K562 (cell line): ENCODE measurements around the gene SPOCD1. TPM values are rescaled to one million over a fixed set of nuclear protein-coding genes. Genes with fewer than 3 reads are reported as not detected.
A peak's percentile ranks its signal among the peaks of the same experiment; 100 is the strongest.

Source experiments
- ATAC-seq: fragments of 200-7000 bp; cut with Tn5 transposase; 3 replicates; pipeline ENCODE4 v1.9.1; 2020; ENCODE audit warnings: moderate library complexity
- BruUV-seq: library from RNA; stranded (reverse); fragments of 400-500 nt; replicated peaks from 2 replicates; lab custom pipeline; 2021; lab: Mats Ljungman, UMichigan
- CTCF ChIA-PET: fragments of 300-600 bp; formaldehyde crosslinking; extraction: SDS; loops from one replicate; lab custom pipeline; 2021; ENCODE audit warnings: low intra/inter-chr PET ratio; lab: Yijun Ruan, JAX
- POLR2A ChIA-PET: fragments of 300-600, 350-650 bp; sonication (Branson Sonifier 250); formaldehyde crosslinking; extraction: SDS; loops from one replicate; lab custom pipeline; 2021; ENCODE audit warnings: antibody characterized with exemption, inconsistent platforms; lab: Yijun Ruan, JAX
- DNase-seq, 4 experiments: peaks; one replicate each; pipeline versions ENCODE4 v3.0.0 to v3.0.0-alpha.2; 2011 to 2018; ENCODE audit warnings: low spot score in 3 of 4, mixed read lengths in 3 of 4; ENCODE audit errors: extremely low read depth in 1 of 4
- FAIRE-seq: peaks from 2 replicates; lab custom pipeline; 2011; peaks lifted over from hg19 to GRCh38; lab: Jason Lieb, UNC
- H2AFZ ChIP-seq: 2 replicates; pipeline ENCODE4 v1.6.0; 2011; ENCODE audit warnings: low read depth, low read length, control low read depth, inconsistent platforms
- H3K27ac ChIP-seq: fragments of 200-600 bp; 3 replicates; pipeline ENCODE4 v1.8.0; 2011; ENCODE audit warnings: low read depth, mild to moderate bottlenecking, control low read depth, inconsistent platforms, low read length, moderate library complexity, mixed read lengths; ENCODE audit errors: extremely low read depth
- H3K27me3 ChIP-seq, 2 experiments: fragments of 300-600 bp in 1 of 2; 2 replicates in 1 of 2; 3 replicates in 1 of 2; pipeline versions ENCODE4 v1.6.0 to v1.8.0; 2011; ENCODE audit warnings: inconsistent platforms in 2 of 2, low read length in 2 of 2, mild to moderate bottlenecking in 1 of 2, mixed read lengths in 1 of 2, moderate library complexity in 1 of 2; ENCODE audit not compliant: control insufficient read depth in 2 of 2, insufficient read depth in 2 of 2
- H3K36me3 ChIP-seq: fragments of 300-600 bp; 3 replicates; pipeline ENCODE4 v1.8.0; 2011; ENCODE audit warnings: mild to moderate bottlenecking, low read length, inconsistent platforms; ENCODE audit not compliant: control insufficient read depth, insufficient read depth
- H3K4me1 ChIP-seq, 2 experiments: fragments of 200-600 bp in 1 of 2; replicated peaks in 1 of 2; 2 replicates in 1 of 2; 3 replicates in 1 of 2; pipeline versions ENCODE4 v1.5.1 to v1.8.0; 2011; ENCODE audit warnings: inconsistent platforms in 2 of 2, low read length in 2 of 2, mild to moderate bottlenecking in 1 of 2, mixed read lengths in 1 of 2, moderate library complexity in 1 of 2; ENCODE audit not compliant: control insufficient read depth in 2 of 2, insufficient read depth in 2 of 2
- H3K4me2 ChIP-seq: 2 replicates; pipeline ENCODE4 v1.6.1; 2011; ENCODE audit warnings: low read length, control low read depth, inconsistent platforms, mixed read lengths; ENCODE audit not compliant: insufficient read depth
- H3K4me3 ChIP-seq: fragments of 200-600 bp; sonication (generic), shearing (Covaris generic); 2 replicates; pipeline ENCODE4 v1.5.1; 2016; ENCODE audit warnings: control low read depth, inconsistent platforms
- H3K79me2 ChIP-seq: fragments of 200-600 bp; 3 replicates; pipeline ENCODE4 v1.8.0; 2011; ENCODE audit warnings: low read length, inconsistent platforms; ENCODE audit not compliant: control insufficient read depth, insufficient read depth
- H3K9ac ChIP-seq, 2 experiments: 2 replicates each; pipeline versions ENCODE4 v1.6.0 to v1.6.1; 2011; ENCODE audit warnings: low read depth in 2 of 2, low read length in 2 of 2, control low read depth in 1 of 2, inconsistent platforms in 1 of 2, mild to moderate bottlenecking in 1 of 2, mixed read lengths in 1 of 2; ENCODE audit not compliant: insufficient read depth in 1 of 2
- H3K9me1 ChIP-seq: one replicate; pipeline ENCODE4 v1.6.0; 2011; ENCODE audit warnings: inconsistent platforms, mild to moderate bottlenecking, low read length, moderate library complexity; ENCODE audit not compliant: control insufficient read depth, insufficient read depth
- H3K9me3 ChIP-seq: replicated peaks from 2 replicates; pipeline ENCODE4 v1.5.1; 2011; ENCODE audit warnings: low read depth, low read length, inconsistent platforms; ENCODE audit not compliant: control insufficient read depth, insufficient read depth
- H4K20me1 ChIP-seq: replicated peaks from 2 replicates; pipeline ENCODE4 v1.6.1; 2011; ENCODE audit warnings: low read length, inconsistent platforms, mixed read lengths; ENCODE audit not compliant: control insufficient read depth, insufficient read depth
- C11orf30 ChIP-seq: fragments of 450-650 bp; IDR thresholded peaks from 2 replicates; pipeline ENCODE4 v1.6.1; 2016; ENCODE audit warnings: low read depth, mild to moderate bottlenecking
- FOXA3 ChIP-seq, 2 experiments: fragments of 450-650 bp in 1 of 2; sonication (generic) in 1 of 2; formaldehyde crosslinking; IDR thresholded peaks in 1 of 2; conservative IDR thresholded peaks in 1 of 2; 2 replicates each; pipeline versions ENCODE4 v1.4.0 to v1.8.0; 2020 to 2022; ENCODE audit warnings: mild to moderate bottlenecking in 2 of 2, missing genetic modification reagents in 1 of 2
- HMGN3 ChIP-seq: IDR thresholded peaks from 2 replicates; pipeline ENCODE4 v1.6.1; 2011; ENCODE audit warnings: borderline replicate concordance, low read depth, mild to moderate bottlenecking, mixed read lengths, low read length; ENCODE audit not compliant: insufficient read length; ENCODE audit errors: extremely low read depth
- L3MBTL2 ChIP-seq: fragments of 450-650 bp; IDR thresholded peaks from 2 replicates; pipeline ENCODE4 v1.6.1; 2016; ENCODE audit warnings: mild to moderate bottlenecking, moderate library complexity
- NR1H2 ChIP-seq: sonication (generic); formaldehyde crosslinking; IDR thresholded peaks from 2 replicates; pipeline ENCODE4 v1.4.0; 2020; ENCODE audit warnings: mild to moderate bottlenecking, missing genetic modification reagents
- USF1 ChIP-seq: sonication (generic); formaldehyde crosslinking; IDR thresholded peaks from 2 replicates; pipeline ENCODE4 v1.9.0; 2022; ENCODE audit warnings: mild to moderate bottlenecking, missing genetic modification reagents
- WHSC1 ChIP-seq: IDR thresholded peaks from one replicate; pipeline ENCODE4 v1.6.1; 2012; ENCODE audit warnings: low read length, control low read depth, inconsistent platforms
- ZNF121 ChIP-seq: sonication (generic); formaldehyde crosslinking; conservative IDR thresholded peaks from 2 replicates; pipeline ENCODE4 v1.8.0; 2022; ENCODE audit warnings: missing genetic modification reagents
- ZNF274 ChIP-seq: IDR thresholded peaks from 2 replicates; pipeline ENCODE4 v1.6.1; 2011; ENCODE audit warnings: low read depth, mild to moderate bottlenecking, low read length, moderate library complexity, borderline replicate concordance
- ZNF316 ChIP-seq: fragments of 450-650 bp; IDR thresholded peaks from 2 replicates; pipeline ENCODE4 v1.6.1; 2016
- WGBS: fragments of 100-300 bp; shearing (Covaris generic); methylation state at CpG from one replicate; pipeline ENCODE4 v1.1.6; 2016; ENCODE audit warnings: low coverage, mixed read lengths; ENCODE audit not compliant: insufficient coverage; ENCODE audit errors: missing lambda C conversion rate; 5-methylcytosine and 5-hydroxymethylcytosine counted together
- in situ Hi-C: fragments of 300-500 bp; cut with MboI; formaldehyde crosslinking; loops from 4 replicates; pipeline ENCODE4 v1.15.0; 2018; ENCODE audit warnings: inconsistent platforms, mixed read lengths
- intact Hi-C: fragments of 100-400 bp; cut with micrococcal nuclease; formaldehyde crosslinking; loops from 2 replicates; pipeline ENCODE4 v1.14.2; 2022
- polyA plus RNA-seq, 8 experiments: library from polyadenylated mRNA; depleted of rRNA in 4 of 8; stranded (reverse) in 5 of 8; unstranded in 3 of 8; fragments of >200 nt; fragmentation: Nextera tagmentation in 2 of 8; fragmentation: Illumina TruSeq in 1 of 8; extraction: Ambion mirVana in 2 of 8; extraction: Trizol in 1 of 8; gene quantifications; 2 replicates each; pipeline versions ENCODE4 v1.2.1 to v1.2.3, GENCODE V29; 2011 to 2014; ENCODE audit warnings: inconsistent platforms in 1 of 8, missing spikeins in 1 of 8
- total RNA-seq, 7 experiments: library from RNA; depleted of rRNA in 6 of 7; stranded (reverse); fragments of >200 nt in 6 of 7; fragmentation: Illumina TruSeq in 2 of 7; extraction: Trizol in 2 of 7; gene quantifications; 2 replicates each; pipeline versions ENCODE4 v1.2.1 to v1.2.3, GENCODE V29; 2011 to 2021; ENCODE audit warnings: low replicate concordance in 1 of 7

Gene SPOCD1
- total and polyA plus RNA-seq, 9 of the 15 experiments (the other 6 are each of a cell fraction or from before 2014, with no cell fraction given): 0.03 to 0.71 (median 0.26) TPM; not detected in 1

DNA sequence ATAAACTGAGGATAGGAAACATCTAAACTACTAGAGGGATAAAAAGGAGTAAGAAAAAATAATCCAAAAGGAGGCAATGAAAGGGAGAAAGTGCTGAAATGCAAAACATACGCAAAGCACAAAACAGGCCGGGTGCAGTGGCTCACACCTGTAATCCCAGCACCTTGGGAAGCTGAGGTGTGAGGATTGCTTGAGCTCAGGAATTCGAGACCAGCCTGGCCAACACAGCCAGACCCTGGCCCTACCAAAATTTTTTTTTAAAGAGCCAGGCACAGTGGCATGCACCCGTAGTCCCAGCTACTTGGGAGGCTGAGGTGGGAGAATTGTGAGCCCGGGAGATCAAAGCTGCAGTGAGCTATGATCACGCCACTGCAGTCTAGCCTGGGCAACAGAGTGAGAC lies 10.5 kb downstream of the SPOCD1 start:
- Histone ChIP-seq H3K9ac (no peak overlapping the region; a peak in 1 of 4 replicates), H3K36me3 (no peaks in the 10 kb centered on the region), H3K9me1 (no peaks in the 10 kb centered on the region), H4K20me1 (no peaks in the 10 kb centered on the region), H3K4me3 (no peak overlapping the region), H3K9me3 (no peaks in the 10 kb centered on the region), H3K27me3 (peaks cover 2 to 3% of the 10 kb centered on the region in 2 experiments; a peak in 1 of 5 replicates), H3K79me2 (no peaks in the 10 kb centered on the region), H2AFZ (no peak overlapping the region), H3K27ac (no peak overlapping the region), H3K4me1 (peaks cover 3 to 6% of the 10 kb centered on the region in 2 experiments; a peak in 4 of 5 replicates), H3K4me2 (no peak overlapping the region)
- TF ChIP-seq C11orf30: peak; percentile 31; the same call in 1 of the 2 replicates
- TF ChIP-seq ZNF121 (CRISPR knock-in tag): peak; percentile 74
- no peak for TF ChIP-seq WHSC1
- TF ChIP-seq ZNF274: no peak
- no peak for TF ChIP-seq USF1 (CRISPR knock-in tag)
- peak; percentile 35; the same call in 1 of the 2 replicates for TF ChIP-seq ZNF316
- no peak for TF ChIP-seq FOXA3 (CRISPR knock-in tag; conservative IDR thresholded peaks at IDR 0.05 in 1 of 2, IDR thresholded peaks at IDR 0.05 in 1 of 2)
- TF ChIP-seq NR1H2: no peak
- TF ChIP-seq HMGN3: no peak
- no peak for TF ChIP-seq L3MBTL2
- no peak for DNase-seq
- no peak for ATAC-seq
- no peak for FAIRE-seq
- POLR2A ChIA-PET: interaction anchor here (0.9 kb wide), 1 partner anchor 9 kb away, joined by 3 read pairs; no protein-coding TSS in a partner anchor
- intact Hi-C loops (no loop called here), in situ Hi-C loops (no loop called here)
- BruUV-seq: no TSS peak
- 39% methylated on average over 6 of the region's 6 CpGs for WGBS
- CTCF ChIA-PET: no interaction called here
